Panc1 (cell line): ENCODE data around the gene ATP5MC2.

Experiments used
- CTCF ChIP-seq: fragments of 450-650 bp; IDR thresholded peaks from 2 replicates; pipeline ENCODE4 v1.5.1; 2017; ENCODE audit warnings: mild to moderate bottlenecking
- POLR2AphosphoS5 ChIP-seq: IDR thresholded peaks from 2 replicates; pipeline ENCODE4 v1.6.1; 2012; ENCODE audit warnings: mild to moderate bottlenecking, low read depth, low read length, moderate library complexity
- REST ChIP-seq, 2 experiments: IDR thresholded peaks; 2 replicates each; pipeline ENCODE4 v1.6.1; 2011 to 2012; ENCODE audit warnings: low read depth in 2 of 2, control low read depth in 1 of 2, low read length in 1 of 2, mild to moderate bottlenecking in 1 of 2, moderate library complexity in 1 of 2; ENCODE audit not compliant: insufficient read depth in 1 of 2
- SIN3A ChIP-seq: IDR thresholded peaks from 2 replicates; pipeline ENCODE4 v1.6.1; 2012; ENCODE audit warnings: low read depth, mild to moderate bottlenecking, low read length, moderate library complexity, borderline replicate concordance; ENCODE audit not compliant: insufficient read depth
- TCF7L2 ChIP-seq: IDR thresholded peaks from 2 replicates; pipeline ENCODE4 v1.6.1; 2011; ENCODE audit warnings: mild to moderate bottlenecking, low read depth, low read length, inconsistent platforms

- TF ChIP-seq CTCF, result no peak
- TF ChIP-seq REST (IDR thresholded peaks at IDR 0.05; ENCODE audit: insufficient read depth in 1 of 2, low read depth in 2 of 2, low read length in 1 of 2), result no peak
- no peak for TF ChIP-seq POLR2AphosphoS5
- TF ChIP-seq TCF7L2, result no peak
- no peak for TF ChIP-seq SIN3A
Measured at GRCh38 chr12:53719649-53720048, 43.8 kb upstream of the ATP5MC2 start.
